HCT116 (cell line): ENCODE data around the gene KIF26B. TPM values are rescaled to one million over a fixed set of nuclear protein-coding genes. Genes with fewer than 3 reads are reported as not detected.

Experiments
- ATAC-seq: fragments of 200-7000 bp; cut with Tn5 transposase; 2 replicates; pipeline ENCODE4 v1.9.1; 2020; ENCODE audit warnings: mild to moderate bottlenecking, moderate library complexity
- BruUV-seq: library from RNA; stranded (reverse); fragments of 400-500 nt; replicated peaks from 2 replicates; lab custom pipeline; 2021; lab: Mats Ljungman, UMichigan
- CTCF ChIA-PET: fragments of 300-600 bp; sonication (Branson Sonifier 250); formaldehyde crosslinking; loops from one replicate; lab custom pipeline; 2021; ENCODE audit warnings: antibody characterized with exemption; lab: Charles Lee
- POLR2A ChIA-PET: fragments of 300-600, 350-600 bp; sonication (Branson Sonifier 250); formaldehyde crosslinking; loops from one replicate; lab custom pipeline; 2021; ENCODE audit warnings: antibody characterized with exemption; lab: Charles Lee
- RAD21 ChIA-PET, 2 experiments: fragments of 300-600 bp; sonication (Branson Sonifier 250); formaldehyde crosslinking; loops; one replicate each; lab custom pipeline; 2023; ENCODE audit warnings: low total read pairs in 2 of 2; ENCODE audit not compliant: uncharacterized antibody in 2 of 2, unreplicated experiment in 2 of 2, low non-redundant PET in 1 of 2; lab: Charles Lee
- DNase-seq: peaks from one replicate; pipeline ENCODE4 v3.0.0-alpha.2; 2010; ENCODE audit warnings: low read depth, low spot score
- H2AFZ ChIP-seq: fragments of 200-600 bp; shearing (Covaris generic), sonication (generic); 2 replicates; pipeline ENCODE4 v1.6.1; 2017; ENCODE audit warnings: low read depth, mixed run types, mixed read lengths, antibody characterized with exemption, low read length; ENCODE audit not compliant: poor library complexity, severe bottlenecking
- H3K27ac ChIP-seq: 2 replicates; pipeline ENCODE4 v1.5.1; 2012; ENCODE audit warnings: low read depth, low read length
- H3K27me3 ChIP-seq: fragments of 200-600 bp; sonication (generic); 2 replicates; pipeline ENCODE4 v1.6.1; 2016; ENCODE audit warnings: mixed run types, low read length, mixed read lengths; ENCODE audit not compliant: insufficient read depth
- H3K36me3 ChIP-seq, 2 experiments: fragments of 200-500 bp in 1 of 2; fragments of 200-600 bp in 1 of 2; sonication (Bioruptor generic) in 1 of 2; sonication (generic) in 1 of 2; 2 replicates each; pipeline versions ENCODE4 v1.5.1 to v1.6.1; 2014 to 2016; ENCODE audit warnings: low read length in 2 of 2, inconsistent platforms in 1 of 2, mixed read lengths in 1 of 2, mixed run types in 1 of 2; ENCODE audit not compliant: insufficient read depth in 2 of 2, control insufficient read depth in 1 of 2
- H3K4me1 ChIP-seq, 2 experiments: fragments of 200-600 bp in 1 of 2; sonication (generic) in 1 of 2; 2 replicates each; pipeline versions ENCODE4 v1.5.1 to v1.6.1; 2012 to 2017; ENCODE audit warnings: low read length in 2 of 2, inconsistent platforms in 1 of 2, mild to moderate bottlenecking in 1 of 2, mixed read lengths in 1 of 2, mixed run types in 1 of 2, moderate library complexity in 1 of 2; ENCODE audit not compliant: insufficient read depth in 2 of 2, control insufficient read depth in 1 of 2
- H3K4me2 ChIP-seq: fragments of 200-600 bp; sonication (generic); 2 replicates; pipeline ENCODE4 v1.6.1; 2017; ENCODE audit warnings: mixed run types, low read length, mixed read lengths
- H3K4me3 ChIP-seq, 2 experiments: fragments of 200-600 bp in 1 of 2; sonication (generic) in 1 of 2; replicated peaks in 1 of 2; 2 replicates each; pipeline ENCODE4 v1.5.1; 2011 to 2016; ENCODE audit warnings: low read length in 2 of 2, control low read depth in 1 of 2, low read depth in 1 of 2, mild to moderate bottlenecking in 1 of 2, mixed read lengths in 1 of 2, mixed run types in 1 of 2
- H3K79me2 ChIP-seq: fragments of 200-600 bp; sonication (generic); 2 replicates; pipeline ENCODE4 v1.6.1; 2017; ENCODE audit warnings: mild to moderate bottlenecking, mixed run types, low read length, moderate library complexity, mixed read lengths; ENCODE audit not compliant: insufficient read depth
- H3K9ac ChIP-seq: fragments of 200-600 bp; sonication (generic); 2 replicates; pipeline ENCODE4 v1.6.1; 2016; ENCODE audit warnings: low read length, mixed read lengths
- H3K9me2 ChIP-seq: fragments of 200-600 bp; sonication (generic), shearing (Covaris generic); 2 replicates; pipeline ENCODE4 v1.6.1; 2017; ENCODE audit warnings: mixed run types, mild to moderate bottlenecking, moderate library complexity; ENCODE audit not compliant: insufficient read depth
- H3K9me3 ChIP-seq, 2 experiments: fragments of 200-500 bp in 1 of 2; fragments of 200-600 bp in 1 of 2; sonication (Bioruptor generic) in 1 of 2; sonication (generic) in 1 of 2; 2 replicates each; pipeline ENCODE4 v1.6.1; 2014 to 2017; ENCODE audit warnings: low read length in 2 of 2, mixed read lengths in 2 of 2, inconsistent platforms in 1 of 2, low read depth in 1 of 2, mild to moderate bottlenecking in 1 of 2, mixed run types in 1 of 2, moderate library complexity in 1 of 2; ENCODE audit not compliant: control insufficient read depth in 1 of 2, insufficient read depth in 1 of 2
- H4K20me1 ChIP-seq: fragments of 200-600 bp; sonication (generic), shearing (Covaris generic); 2 replicates; pipeline ENCODE4 v1.6.1; 2017; ENCODE audit warnings: mixed run types, mild to moderate bottlenecking, moderate library complexity; ENCODE audit not compliant: insufficient read depth
- FOSL1 ChIP-seq: IDR thresholded peaks from 2 replicates; pipeline ENCODE4 v1.6.1; 2012; ENCODE audit warnings: low read depth
- MAX ChIP-seq: IDR thresholded peaks from 2 replicates; pipeline ENCODE4 v1.6.1; 2012
- POLR2A ChIP-seq: IDR thresholded peaks from 2 replicates; pipeline ENCODE4 v1.7.0; 2011; ENCODE audit warnings: borderline replicate concordance; ENCODE audit not compliant: insufficient read depth, insufficient read length; ENCODE audit errors: extremely low read depth
- POLR2AphosphoS5 ChIP-seq: IDR thresholded peaks from 2 replicates; pipeline ENCODE4 v1.6.1; 2011; ENCODE audit warnings: mild to moderate bottlenecking, low read depth, low read length, moderate library complexity
- SRF ChIP-seq: IDR thresholded peaks from 2 replicates; pipeline ENCODE4 v1.6.1; 2012; ENCODE audit warnings: low read depth
- TCF7L2 ChIP-seq: IDR thresholded peaks from 2 replicates; pipeline ENCODE4 v1.7.0; 2011; ENCODE audit warnings: borderline replicate concordance, inconsistent platforms; ENCODE audit not compliant: insufficient read depth, insufficient read length; ENCODE audit errors: extremely low read depth
- intact Hi-C: fragments of 100-400 bp; cut with micrococcal nuclease; formaldehyde crosslinking; loops from 2 replicates; pipeline ENCODE4 v1.10.0; 2022
- total RNA-seq: library from RNA; stranded (reverse); gene quantifications from one replicate; pipeline ENCODE4 v1.2.1, GENCODE V29; 2021; ENCODE audit not compliant: unreplicated experiment
- TF ChIP-seq, protein P1 (sequence below): IDR thresholded peaks from 2 replicates; pipeline ENCODE4 v1.6.1; 2012; ENCODE audit warnings: low read depth
- TF ChIP-seq, protein P2 (sequence below): IDR thresholded peaks from 2 replicates; pipeline ENCODE4 v1.6.1; 2012

KIF26B gene
- total RNA-seq, 1 experiment from 2014 or later: 0.49 TPM

GRCh38 chr1:245588116-245588639 is 433.4 kb downstream of the KIF26B start:
- intact Hi-C loops: no loop called here
- TF ChIP-seq, protein P1, sequence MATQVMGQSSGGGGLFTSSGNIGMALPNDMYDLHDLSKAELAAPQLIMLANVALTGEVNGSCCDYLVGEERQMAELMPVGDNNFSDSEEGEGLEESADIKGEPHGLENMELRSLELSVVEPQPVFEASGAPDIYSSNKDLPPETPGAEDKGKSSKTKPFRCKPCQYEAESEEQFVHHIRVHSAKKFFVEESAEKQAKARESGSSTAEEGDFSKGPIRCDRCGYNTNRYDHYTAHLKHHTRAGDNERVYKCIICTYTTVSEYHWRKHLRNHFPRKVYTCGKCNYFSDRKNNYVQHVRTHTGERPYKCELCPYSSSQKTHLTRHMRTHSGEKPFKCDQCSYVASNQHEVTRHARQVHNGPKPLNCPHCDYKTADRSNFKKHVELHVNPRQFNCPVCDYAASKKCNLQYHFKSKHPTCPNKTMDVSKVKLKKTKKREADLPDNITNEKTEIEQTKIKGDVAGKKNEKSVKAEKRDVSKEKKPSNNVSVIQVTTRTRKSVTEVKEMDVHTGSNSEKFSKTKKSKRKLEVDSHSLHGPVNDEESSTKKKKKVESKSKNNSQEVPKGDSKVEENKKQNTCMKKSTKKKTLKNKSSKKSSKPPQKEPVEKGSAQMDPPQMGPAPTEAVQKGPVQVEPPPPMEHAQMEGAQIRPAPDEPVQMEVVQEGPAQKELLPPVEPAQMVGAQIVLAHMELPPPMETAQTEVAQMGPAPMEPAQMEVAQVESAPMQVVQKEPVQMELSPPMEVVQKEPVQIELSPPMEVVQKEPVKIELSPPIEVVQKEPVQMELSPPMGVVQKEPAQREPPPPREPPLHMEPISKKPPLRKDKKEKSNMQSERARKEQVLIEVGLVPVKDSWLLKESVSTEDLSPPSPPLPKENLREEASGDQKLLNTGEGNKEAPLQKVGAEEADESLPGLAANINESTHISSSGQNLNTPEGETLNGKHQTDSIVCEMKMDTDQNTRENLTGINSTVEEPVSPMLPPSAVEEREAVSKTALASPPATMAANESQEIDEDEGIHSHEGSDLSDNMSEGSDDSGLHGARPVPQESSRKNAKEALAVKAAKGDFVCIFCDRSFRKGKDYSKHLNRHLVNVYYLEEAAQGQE: no peak
- no peak for TF ChIP-seq SRF
- TF ChIP-seq TCF7L2: no peak
- no peak for TF ChIP-seq MAX
- TF ChIP-seq FOSL1: no peak
- no peak for TF ChIP-seq POLR2AphosphoS5
- no peak for TF ChIP-seq POLR2A
- TF ChIP-seq, protein P2, sequence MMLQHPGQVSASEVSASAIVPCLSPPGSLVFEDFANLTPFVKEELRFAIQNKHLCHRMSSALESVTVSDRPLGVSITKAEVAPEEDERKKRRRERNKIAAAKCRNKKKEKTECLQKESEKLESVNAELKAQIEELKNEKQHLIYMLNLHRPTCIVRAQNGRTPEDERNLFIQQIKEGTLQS: no peak
- H3K27me3 ChIP-seq: peaks cover 19% of the 10 kb centered on the region

More at GRCh38 chr1:245588116-245588639, 433.4 kb downstream of the KIF26B start:
- ChIA-PET RAD21 (no interaction called here), CTCF (no interaction called here), POLR2A (no interaction called here)
- no peaks in the 10 kb centered on the region for H3K4me1 ChIP-seq
- DNase-seq (no peak), ATAC-seq (no peak)
- H3K9me2 ChIP-seq: no peaks in the 10 kb centered on the region
- H3K36me3 ChIP-seq: no peaks in the 10 kb centered on the region
- no peak overlapping the region for H3K9ac ChIP-seq
- H3K4me3 ChIP-seq: no peak overlapping the region
- no peak overlapping the region for H3K4me2 ChIP-seq
- no peak overlapping the region for H3K27ac ChIP-seq
- no peaks in the 10 kb centered on the region for H3K9me3 ChIP-seq
- no peaks in the 10 kb centered on the region for H4K20me1 ChIP-seq
- H3K79me2 ChIP-seq: no peaks in the 10 kb centered on the region
- no peak overlapping the region for H2AFZ ChIP-seq
- no TSS peak for BruUV-seq
